RWPE2 (cell line): ENCODE measurements around the gene IRF2.
"Not testable (repeated sequence)": the region's sequence is repeated elsewhere in the genome, so short reads cannot be mapped to it uniquely, and the experiment has no call there.

ENCODE experiments used
- ATAC-seq: fragments of 200-7000 bp; cut with Tn5 transposase; 3 replicates; pipeline ENCODE4 v1.9.1; 2021; ENCODE audit warnings: low read depth
- DNase-seq: peaks from one replicate; pipeline ENCODE4 v3.0.0-alpha.2; 2020; ENCODE audit warnings: low spot score
- H3K27ac ChIP-seq: fragments of 450-650 bp; 2 replicates; pipeline ENCODE4 v1.5.1; 2017; ENCODE audit warnings: mild to moderate bottlenecking; ENCODE audit not compliant: poor library complexity, severe bottlenecking
- H3K27me3 ChIP-seq: fragments of 250-450 bp; sonication (Bioruptor Pico); 2 replicates; pipeline ENCODE4 v1.5.1; 2021; ENCODE audit warnings: mild to moderate bottlenecking, moderate library complexity; ENCODE audit not compliant: insufficient read depth, poor library complexity, severe bottlenecking
- H3K36me3 ChIP-seq: fragments of 250-450 bp; sonication (Bioruptor Pico); 2 replicates; pipeline ENCODE4 v1.5.1; 2020; ENCODE audit warnings: low read depth, mild to moderate bottlenecking, moderate library complexity
- H3K4me1 ChIP-seq: fragments of 250-450 bp; sonication (Bioruptor Pico); 2 replicates; pipeline ENCODE4 v1.5.1; 2021; ENCODE audit warnings: mild to moderate bottlenecking, moderate library complexity; ENCODE audit not compliant: insufficient read depth, poor library complexity, severe bottlenecking
- H3K4me3 ChIP-seq: fragments of 250-450 bp; sonication (Bioruptor Pico); 2 replicates; pipeline ENCODE4 v1.5.1; 2021; ENCODE audit warnings: mild to moderate bottlenecking, moderate library complexity; ENCODE audit not compliant: severe bottlenecking
- H3K9me3 ChIP-seq: fragments of 250-450 bp; sonication (Bioruptor Pico); 2 replicates; pipeline ENCODE4 v1.5.1; 2021; ENCODE audit warnings: mild to moderate bottlenecking, moderate library complexity; ENCODE audit not compliant: severe bottlenecking
- TF ChIP-seq, protein P1 (sequence below): fragments of 450-650 bp; IDR thresholded peaks from one replicate; pipeline ENCODE4 v1.5.1; 2017; ENCODE audit warnings: mild to moderate bottlenecking, moderate library complexity; ENCODE audit not compliant: poor library complexity, severe bottlenecking

The IRF2 gene

DNA sequence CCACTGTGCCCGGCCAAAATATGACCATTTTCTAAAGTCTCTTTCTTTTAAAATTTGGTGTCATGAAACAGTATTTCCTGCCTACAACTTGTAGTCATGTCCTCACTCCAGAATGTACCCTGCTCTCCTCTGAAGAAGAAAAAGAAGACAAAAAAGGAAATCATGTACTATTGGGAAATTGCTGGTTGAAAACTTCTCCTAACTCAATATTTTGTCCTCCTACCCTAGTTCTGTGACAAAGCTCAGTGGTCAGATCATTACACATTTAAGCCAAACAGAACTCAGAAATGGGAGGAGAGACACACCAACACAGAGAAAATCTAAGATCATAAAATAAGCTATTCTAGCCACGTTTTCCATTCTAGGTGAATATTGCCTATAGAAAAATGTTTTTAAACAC, 127.7 kb downstream of the IRF2 start:
- no peak for DNase-seq
- no peak overlapping the region for H3K27ac ChIP-seq

DNA sequence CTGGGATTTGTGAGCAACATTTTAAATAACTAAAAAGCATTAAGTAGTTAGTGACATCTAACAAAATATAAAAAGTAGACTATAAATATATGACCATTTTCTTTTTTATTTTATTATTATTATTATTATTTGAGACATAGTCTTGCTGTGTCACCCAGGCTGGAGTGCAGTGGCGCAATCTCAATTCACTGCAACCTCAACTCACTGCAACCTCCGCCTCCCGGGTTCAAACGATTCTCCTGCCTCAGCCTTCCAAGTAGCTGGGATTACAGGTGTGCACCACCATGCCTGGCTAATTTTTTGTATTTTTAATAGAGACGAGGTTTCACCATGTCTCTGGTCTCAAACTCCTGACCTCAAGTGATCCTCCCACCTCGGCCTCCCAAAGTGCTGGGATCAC, 128.1 kb downstream of the IRF2 start:
- H3K27ac ChIP-seq, H3K4me1 ChIP-seq, H3K9me3 ChIP-seq, H3K36me3 ChIP-seq, H3K4me3 ChIP-seq, H3K27me3 ChIP-seq, ATAC-seq, DNase-seq: not testable (repeated sequence)

More for the DNA sequence above, 127.7 kb downstream of the IRF2 start:
- H3K4me1 ChIP-seq: peaks cover 9% of the 10 kb centered on the region
- H3K36me3 ChIP-seq: no peaks in the 10 kb centered on the region
- H3K9me3 ChIP-seq: no peaks in the 10 kb centered on the region
- ATAC-seq: no peak
- TF ChIP-seq, protein P1, sequence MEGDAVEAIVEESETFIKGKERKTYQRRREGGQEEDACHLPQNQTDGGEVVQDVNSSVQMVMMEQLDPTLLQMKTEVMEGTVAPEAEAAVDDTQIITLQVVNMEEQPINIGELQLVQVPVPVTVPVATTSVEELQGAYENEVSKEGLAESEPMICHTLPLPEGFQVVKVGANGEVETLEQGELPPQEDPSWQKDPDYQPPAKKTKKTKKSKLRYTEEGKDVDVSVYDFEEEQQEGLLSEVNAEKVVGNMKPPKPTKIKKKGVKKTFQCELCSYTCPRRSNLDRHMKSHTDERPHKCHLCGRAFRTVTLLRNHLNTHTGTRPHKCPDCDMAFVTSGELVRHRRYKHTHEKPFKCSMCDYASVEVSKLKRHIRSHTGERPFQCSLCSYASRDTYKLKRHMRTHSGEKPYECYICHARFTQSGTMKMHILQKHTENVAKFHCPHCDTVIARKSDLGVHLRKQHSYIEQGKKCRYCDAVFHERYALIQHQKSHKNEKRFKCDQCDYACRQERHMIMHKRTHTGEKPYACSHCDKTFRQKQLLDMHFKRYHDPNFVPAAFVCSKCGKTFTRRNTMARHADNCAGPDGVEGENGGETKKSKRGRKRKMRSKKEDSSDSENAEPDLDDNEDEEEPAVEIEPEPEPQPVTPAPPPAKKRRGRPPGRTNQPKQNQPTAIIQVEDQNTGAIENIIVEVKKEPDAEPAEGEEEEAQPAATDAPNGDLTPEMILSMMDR: no peak
- no peaks in the 10 kb centered on the region for H3K27me3 ChIP-seq
- no peak overlapping the region for H3K4me3 ChIP-seq

DNA sequence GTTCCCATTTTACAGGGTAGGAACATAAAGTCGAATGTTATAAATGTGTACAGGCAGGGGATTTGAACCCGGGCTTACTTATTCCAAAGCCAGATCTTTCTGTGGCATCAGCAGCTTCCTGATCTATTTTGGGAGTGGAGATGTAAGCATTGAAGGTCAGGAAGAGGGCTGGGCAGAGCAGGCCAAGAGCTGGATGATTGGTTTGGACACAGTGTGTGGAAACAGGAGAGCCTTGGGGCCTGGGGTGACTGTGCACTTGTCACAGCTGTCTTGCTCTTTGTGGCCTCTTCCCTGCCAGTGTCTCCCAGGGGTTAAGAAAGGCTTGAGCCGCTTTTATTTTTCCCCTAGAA, 128.8 kb downstream of the IRF2 start:
- ATAC-seq (no peak), DNase-seq (no peak)
- peaks cover 9% of the 10 kb centered on the region for H3K4me1 ChIP-seq
- H3K27me3 ChIP-seq: no peaks in the 10 kb centered on the region
- H3K27ac ChIP-seq: no peak overlapping the region
- no peak overlapping the region for H3K4me3 ChIP-seq
- no peaks in the 10 kb centered on the region for H3K36me3 ChIP-seq
- TF ChIP-seq, protein P1: no peak
- H3K9me3 ChIP-seq: no peaks in the 10 kb centered on the region

DNA sequence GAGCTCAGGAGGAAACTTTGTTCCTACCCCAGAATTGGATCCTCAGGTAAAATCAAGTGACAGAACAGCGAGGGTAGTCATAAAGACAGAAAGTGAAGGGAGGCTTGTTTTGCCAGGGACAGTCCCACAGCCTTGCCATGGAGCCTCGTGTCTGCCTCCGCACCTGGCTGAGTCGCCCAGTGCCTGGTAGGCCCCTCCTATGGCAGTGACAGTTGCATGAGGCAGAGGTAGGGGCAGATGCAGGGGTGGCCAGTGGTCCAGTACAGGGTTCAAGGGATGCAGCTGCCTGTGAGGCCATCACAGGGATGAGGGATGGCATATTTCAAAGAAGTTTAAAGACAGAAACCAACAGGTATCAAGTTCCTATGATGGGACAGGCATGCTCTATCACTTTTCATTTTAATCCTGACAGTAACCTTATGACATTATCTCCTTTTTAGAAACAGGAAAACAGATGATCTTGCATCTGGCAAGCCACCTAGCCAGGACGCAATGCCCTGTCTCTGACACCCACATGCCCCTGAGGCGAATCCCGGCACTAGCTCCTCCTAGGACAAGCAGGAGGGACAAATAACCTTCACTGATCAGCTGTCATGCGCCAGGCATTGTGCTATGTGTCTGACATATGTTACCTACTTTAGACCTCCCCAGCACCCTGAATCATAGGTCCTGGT, 129.3 kb downstream of the IRF2 start:
- Histone ChIP-seq H3K36me3 (no peaks in the 10 kb centered on the region), H3K4me1 (peaks cover 9% of the 10 kb centered on the region), H3K27ac (no peak overlapping the region), H3K9me3 (no peaks in the 10 kb centered on the region), H3K4me3 (no peak overlapping the region), H3K27me3 (no peaks in the 10 kb centered on the region)
- TF ChIP-seq, protein P1: no peak
- ATAC-seq (no peak), DNase-seq (no peak)

DNA sequence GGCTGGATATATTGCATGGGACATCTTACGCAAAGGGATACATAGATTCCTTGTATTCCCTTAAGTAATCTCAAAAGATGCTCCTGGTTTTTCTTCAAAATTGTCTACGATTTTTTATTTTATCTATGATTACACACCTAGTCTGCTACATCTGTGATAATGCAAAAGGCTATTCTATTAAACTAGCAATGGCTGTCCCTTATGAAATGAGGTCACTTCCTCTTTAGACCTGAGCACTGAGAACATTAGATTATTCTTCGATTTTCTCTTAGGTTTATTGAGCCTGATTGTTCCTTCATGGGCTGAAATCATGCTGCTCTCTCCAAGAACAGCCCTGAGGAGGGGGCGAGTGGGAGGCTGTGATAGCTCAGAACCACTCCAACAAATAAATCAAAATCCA, 129.9 kb downstream of the IRF2 start:
- TF ChIP-seq, protein P1: no peak
- Histone ChIP-seq H3K36me3 (no peaks in the 10 kb centered on the region), H3K27me3 (no peaks in the 10 kb centered on the region), H3K9me3 (no peaks in the 10 kb centered on the region), H3K4me3 (no peak overlapping the region), H3K4me1 (peaks cover 9% of the 10 kb centered on the region), H3K27ac (no peak overlapping the region)
- ATAC-seq (no peak), DNase-seq (no peak)
